Stimulated activated CD8-positive, alpha-beta memory T cell treated with anti-CD3 and anti-CD28 coated beads, Interleukin-2, amount 100 ng/mL, for 1 hour (primary cell): ENCODE data around the gene STEAP4.

Source experiments
- DNase-seq, 2 donors: peaks; one replicate each; pipeline ENCODE4 v3.0.0-alpha.2; 2020; ENCODE audit warnings: low read depth in 2 of 2

Gene STEAP4

DNA sequence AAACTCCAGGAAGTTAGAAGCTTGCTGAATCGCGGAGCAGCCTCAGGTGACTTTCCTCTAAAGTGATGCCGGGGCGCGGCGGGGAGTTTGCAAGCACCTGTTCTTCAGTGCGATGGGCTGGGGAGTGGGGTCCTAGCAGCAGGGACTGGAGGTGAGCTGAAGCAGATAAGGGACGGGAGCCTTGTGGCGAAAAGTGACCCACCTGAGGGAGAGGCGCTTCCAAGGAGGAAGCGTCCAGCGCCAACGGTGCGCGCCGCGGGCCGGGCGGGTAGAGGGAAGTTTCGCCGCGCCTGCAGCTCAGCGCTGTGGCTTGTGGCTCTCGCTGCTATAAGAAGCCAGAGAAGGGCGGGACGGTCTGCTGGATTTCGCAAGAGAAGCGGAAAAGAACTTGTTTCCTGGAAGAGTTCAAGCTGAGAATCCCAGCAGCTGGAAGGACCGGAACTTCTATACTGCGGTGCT is at the start of gene STEAP4:
Gene STEAP4 (minus strand): TSS at position 305 of the 459 bp plus-strand sequence. CDS start 22,625 bp downstream, outside the sequence.
- DNase-seq: no peak

DNA sequence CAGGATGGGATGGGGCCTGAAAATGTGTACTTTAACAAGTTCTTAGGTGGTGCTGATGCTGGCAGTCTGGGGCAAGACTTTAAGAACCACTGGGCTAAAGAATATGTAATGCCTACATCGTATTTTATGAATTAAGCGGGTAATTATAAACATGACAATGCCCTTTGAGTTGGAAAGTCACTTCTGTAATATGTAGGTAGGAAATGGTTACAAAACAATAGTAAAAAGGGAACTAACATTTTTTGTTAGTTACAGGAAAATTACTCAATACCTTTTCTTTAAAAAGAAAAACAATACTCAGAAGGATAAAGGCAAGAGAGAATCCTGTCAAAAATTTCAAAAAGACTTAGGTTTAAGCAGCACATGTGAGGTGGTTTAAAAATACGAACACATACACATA is 48.3 kb upstream of the STEAP4 start:
- no peak for DNase-seq

- no peak for DNase-seq
These were observed 43.4 kb upstream of the STEAP4 start for GRCh38 chr7:88350118-88350517.

GRCh38 chr7:88347517-88347916 is 40.8 kb upstream of the STEAP4 start:
- DNase-seq: no peak

DNA sequence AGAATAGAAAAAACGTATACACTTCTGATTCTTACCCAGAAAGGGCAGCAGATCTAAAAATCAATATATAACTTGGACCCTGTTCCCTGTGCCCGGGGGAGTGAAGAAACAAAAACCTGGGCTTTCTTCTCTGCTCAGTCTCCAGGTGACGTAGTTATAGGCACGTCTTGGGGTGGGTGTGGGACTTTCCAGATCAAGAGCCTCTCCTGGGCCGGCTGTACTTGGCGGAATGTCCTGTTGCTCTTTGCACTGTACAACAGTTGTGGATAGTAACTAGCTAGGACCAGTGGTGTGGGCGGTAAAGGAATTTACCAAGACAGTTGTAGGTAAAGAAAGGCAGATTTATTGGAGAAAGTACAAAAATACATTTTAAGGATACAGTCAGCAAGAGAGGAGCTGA is 40.4 kb upstream of the STEAP4 start:
- no peak for DNase-seq

DNA sequence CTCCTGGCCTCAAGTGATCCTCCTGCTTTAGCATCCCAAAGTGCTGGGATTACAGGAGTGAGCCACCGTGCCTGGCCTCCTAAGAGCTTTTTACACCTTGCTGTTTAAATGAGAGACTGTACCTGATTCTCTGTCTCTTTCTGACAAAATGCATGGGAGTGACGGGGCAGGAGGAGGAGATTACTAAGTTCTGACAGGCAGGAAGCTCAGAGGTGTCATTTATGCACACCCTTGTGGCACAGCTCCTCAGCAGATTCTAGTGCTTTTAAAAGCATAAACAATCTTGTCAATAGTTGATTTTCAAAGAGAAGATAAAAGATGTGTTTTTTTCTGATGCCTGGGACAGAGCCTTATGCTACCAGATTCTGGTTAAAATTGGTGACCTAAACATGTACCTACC is 39.7 kb upstream of the STEAP4 start:
- no peak for DNase-seq

GRCh38 chr7:88344956-88345832 is 38.5 kb upstream of the STEAP4 start:
- no peak for DNase-seq

GRCh38 chr7:88344271-88344670 is 37.6 kb upstream of the STEAP4 start:
- no peak for DNase-seq

DNA sequence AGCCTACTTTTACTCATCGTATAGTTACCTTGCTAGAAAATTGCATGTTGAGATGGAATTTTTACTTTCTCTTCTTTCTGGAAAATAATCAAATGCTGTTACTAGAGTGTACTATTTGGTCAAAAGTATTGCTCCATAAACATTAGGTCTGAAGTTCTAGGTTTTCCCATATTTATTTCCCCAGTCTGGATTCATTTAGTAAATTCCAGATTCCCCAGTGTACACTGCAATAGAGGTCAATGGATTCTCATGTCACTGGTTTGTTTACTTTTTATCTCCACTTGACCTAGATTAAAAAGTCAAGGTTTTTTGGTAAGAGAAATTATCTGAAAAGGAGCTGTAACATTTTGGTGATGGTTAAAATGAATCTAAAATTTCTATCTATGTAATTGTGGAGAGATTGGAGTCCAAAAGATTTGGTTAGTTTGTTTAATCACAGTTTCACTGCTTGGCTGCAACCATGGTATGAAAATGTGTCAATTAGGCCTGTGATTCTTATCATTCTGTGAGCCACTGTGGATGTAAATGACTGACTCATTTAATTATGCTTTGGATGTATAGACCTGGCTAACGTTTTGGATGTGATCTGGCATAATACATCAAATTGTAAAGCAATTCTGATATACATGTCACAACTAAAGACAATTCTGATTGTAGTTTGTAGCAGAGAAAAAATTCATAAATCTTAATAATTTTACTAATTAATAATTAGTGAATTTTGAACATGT is 32.7 kb upstream of the STEAP4 start:
- no peak for DNase-seq

DNA sequence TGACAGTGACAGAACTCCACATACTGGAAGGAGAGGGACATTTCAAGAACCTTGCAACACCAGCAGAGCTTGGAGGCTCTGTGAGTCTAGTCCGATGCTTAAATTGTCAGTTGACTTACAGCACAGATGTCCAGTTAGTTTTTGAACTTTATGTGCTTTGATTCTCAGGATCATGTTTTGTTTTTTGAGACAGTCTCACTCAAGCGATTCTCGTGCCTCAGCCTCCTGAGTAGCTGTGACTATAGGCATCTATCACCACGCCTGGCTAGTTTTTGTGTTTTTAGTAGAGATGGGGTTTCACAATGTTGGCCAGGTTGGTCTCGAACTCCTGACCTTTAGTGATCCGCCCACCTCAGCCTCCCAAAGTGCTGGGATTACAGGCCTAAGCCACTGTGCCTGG is 31.8 kb upstream of the STEAP4 start:
- no peak for DNase-seq

- DNase-seq: no peak
These were observed 30.9 kb upstream of the STEAP4 start for GRCh38 chr7:88337572-88337971.

DNA sequence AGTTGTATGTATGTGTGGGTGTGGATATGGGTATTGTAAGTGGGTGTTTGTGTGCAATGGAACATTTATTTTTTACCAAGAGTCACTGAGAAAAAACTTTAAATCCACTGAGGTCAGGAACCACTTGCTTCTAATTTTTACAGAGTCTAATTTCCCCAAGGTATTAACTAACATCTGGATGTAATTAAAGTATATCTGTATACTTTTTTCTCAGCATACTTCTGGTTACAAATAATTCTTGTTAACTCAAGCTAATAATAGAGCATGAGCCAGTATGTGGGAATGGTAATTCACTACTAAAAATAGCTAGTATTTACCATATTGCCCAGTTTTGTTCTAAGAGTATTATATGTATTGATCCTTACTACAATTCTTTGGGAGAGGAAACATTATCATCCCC is 24.6 kb upstream of the STEAP4 start:
- DNase-seq: no peak

- no peak for DNase-seq
These were observed 23.1 kb upstream of the STEAP4 start for GRCh38 chr7:88329532-88330463.

DNA sequence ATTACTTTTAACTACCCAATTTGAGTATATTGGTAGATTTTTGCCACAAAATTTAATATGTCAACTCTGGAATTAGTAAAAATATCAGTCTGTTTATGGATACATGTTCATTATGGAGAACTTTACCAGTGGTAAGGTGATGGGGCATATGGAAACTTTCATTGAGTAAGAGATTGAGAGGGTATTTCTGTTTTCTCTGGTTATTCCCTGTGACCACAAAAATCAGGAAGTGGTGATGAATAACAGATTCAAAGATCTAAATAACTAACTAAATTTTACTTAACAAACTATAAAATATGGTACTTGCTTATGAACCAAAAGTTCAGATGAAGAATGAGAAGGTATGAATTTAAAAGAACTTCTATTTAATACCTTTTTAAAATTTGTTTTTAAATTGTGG is 22.1 kb upstream of the STEAP4 start:
- no peak for DNase-seq

GRCh38 chr7:88324699-88325098 is 18.0 kb upstream of the STEAP4 start:
- no peak for DNase-seq

DNA sequence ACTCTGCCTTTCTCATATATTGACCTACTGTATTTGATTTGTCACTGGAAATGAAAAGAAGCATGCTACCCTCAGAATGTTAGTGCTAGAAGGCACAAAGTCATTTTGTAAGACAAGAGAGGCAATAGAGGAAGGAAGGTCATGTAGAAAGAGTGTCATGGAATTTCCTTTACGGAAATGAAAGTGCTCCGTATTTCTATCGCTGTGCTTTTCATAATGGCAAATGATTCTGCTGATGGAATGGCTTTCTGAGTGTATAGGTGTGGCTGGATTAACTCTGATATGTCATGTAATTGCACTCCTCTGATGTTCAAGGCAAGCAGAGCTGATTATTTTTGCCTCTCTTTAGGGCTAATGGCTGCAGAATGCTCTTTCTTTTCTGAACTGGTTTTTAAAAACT is 15.5 kb upstream of the STEAP4 start:
- DNase-seq: no peak

DNA sequence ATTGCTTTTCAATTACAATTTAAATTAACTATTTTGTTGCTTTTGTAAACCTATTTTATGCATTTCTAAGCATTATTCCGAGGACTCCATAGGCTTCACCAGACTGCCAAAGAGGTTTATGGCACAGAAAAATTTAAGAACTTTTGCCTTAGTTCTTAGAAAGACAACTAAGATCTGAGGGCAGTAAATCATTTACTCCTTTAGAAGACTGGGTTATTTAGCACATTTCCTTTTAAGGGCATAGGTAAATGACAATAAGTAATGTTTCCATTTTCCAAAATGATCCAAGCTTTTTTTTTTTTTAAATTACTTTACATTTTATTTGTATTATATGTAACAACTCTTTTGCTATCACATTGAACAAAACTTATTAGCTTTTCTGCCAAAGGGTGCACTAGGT is 15.0 kb upstream of the STEAP4 start:
- no peak for DNase-seq

DNA sequence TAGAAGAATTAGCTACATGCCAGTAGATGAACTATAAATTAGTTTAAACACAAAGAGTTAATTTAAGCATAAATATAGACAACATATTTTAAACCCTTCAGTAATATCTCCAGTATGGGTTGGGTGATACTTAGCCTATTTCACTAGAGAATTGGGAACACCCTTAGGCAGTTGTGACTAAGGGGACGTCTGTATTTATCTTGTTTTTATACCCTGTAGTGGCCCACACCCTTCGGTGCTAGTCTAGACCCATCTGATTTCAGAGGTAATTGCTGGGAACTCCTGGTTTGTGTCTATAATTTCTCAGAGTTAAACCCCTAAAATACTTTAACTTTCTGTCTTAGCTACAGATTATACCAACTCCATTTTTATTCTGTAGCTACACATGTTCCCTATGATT is 11.5 kb upstream of the STEAP4 start:
- DNase-seq: no peak

DNA sequence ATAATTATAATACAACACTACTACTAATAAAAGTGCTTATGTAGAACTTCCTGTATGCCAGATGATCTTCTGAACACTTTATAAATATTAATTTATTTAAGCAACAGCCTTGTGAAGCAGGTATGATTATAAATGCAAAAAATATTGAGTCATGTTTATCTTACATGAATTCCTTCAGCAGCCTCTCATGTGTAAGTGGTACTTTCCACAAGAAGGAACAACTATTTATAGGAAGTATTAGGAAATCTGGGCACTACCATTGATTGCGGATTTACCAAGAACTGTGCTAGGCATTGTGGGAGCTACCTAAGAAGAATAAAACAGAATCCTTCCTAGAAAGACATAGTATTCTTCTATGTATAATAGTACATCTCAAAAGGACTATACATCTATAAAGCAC is 10.7 kb upstream of the STEAP4 start:
- no peak for DNase-seq

- DNase-seq: no peak
These were observed 9.8 kb upstream of the STEAP4 start for GRCh38 chr7:88316456-88316855.

DNA sequence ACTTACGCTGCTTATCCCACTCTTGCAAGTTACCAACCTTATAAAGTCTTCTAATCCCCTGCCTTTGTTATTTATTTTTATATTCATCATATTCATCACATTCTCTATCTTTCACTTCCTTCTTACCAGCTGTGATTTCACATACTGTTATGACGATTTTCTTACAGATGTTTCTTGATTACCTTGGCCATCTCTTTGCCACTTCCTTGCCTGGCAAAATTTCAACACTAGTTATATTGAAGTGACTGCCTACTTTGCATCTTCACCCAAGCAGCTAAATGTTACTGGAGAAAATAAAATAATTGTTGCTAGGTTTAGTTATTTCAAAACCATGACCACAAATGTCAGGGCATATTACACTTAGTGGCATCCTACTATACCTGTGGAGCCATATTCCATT is 8.8 kb upstream of the STEAP4 start:
- DNase-seq: no peak

DNA sequence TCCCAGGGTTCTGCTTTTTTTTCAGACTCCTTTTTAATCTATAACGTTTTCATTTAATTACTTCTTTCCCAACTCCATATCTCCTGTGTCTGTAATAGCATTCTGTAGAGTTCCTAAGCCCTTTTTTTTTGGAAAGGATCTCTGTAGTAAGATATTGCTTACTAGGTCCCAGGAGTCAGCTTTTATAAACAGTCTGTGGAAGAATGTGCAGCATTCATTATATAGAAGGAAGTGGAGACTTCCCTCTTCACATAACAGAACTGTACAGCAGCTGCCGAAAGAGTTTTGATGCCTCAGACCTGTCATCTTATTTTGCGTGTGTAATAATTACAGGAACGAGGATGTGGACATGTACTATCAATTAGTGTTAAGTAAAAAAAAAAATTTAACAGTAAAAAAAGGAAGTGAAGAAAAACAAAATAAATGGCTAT is 7.4 kb upstream of the STEAP4 start:
- DNase-seq: no peak
